SH-SY5Y (cell line): ENCODE data around the gene ARMC7.

Experiments used
- GATA2 ChIP-seq: IDR thresholded peaks from 2 replicates; pipeline ENCODE4 v1.6.1; 2011; ENCODE audit warnings: mild to moderate bottlenecking, low read depth, low read length
- GATA3 ChIP-seq: IDR thresholded peaks from 2 replicates; pipeline ENCODE4 v1.6.1; 2011; ENCODE audit warnings: low read depth, mild to moderate bottlenecking, low read length, moderate library complexity

ARMC7 gene

GRCh38 chr17:75109407-75110233 lies at the start of gene ARMC7:
Gene ARMC7 (plus strand): TSS chr17:75109969. CDS start chr17:75110289, 320 bp downstream.
- no peak for TF ChIP-seq GATA3
- no peak for TF ChIP-seq GATA2

DNA sequence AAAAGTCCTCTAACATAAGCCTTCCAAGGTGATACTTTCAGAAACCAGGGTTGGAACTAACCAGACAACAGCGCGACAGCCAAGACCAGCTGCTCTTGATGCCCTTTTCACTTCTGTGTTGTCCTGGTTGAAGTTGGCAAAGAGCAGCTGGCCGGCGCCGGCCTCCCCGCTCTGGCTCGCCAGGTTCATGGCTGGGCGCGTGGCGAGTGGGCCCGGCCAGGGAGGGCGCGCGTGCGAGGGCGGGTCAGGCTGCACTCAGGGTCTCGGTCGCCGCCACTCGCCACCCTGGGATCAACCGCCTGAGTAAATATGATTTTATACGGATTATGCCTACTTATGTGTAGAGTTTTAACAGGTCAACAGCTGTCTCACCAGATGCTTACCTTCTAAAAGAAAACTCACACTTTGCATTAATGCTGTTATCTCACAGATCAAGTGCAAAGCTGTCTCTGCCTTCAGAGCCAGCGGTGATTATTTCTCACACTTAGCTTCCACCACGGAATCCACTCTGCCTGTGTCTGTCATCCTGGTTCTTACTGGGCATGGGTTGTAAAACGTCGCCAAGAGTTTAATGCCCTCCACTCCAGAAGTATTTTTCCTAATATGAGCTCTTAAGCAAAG lies 49.2 kb upstream of the ARMC7 start:
- TF ChIP-seq GATA3 (no peak), GATA2 (no peak)

DNA sequence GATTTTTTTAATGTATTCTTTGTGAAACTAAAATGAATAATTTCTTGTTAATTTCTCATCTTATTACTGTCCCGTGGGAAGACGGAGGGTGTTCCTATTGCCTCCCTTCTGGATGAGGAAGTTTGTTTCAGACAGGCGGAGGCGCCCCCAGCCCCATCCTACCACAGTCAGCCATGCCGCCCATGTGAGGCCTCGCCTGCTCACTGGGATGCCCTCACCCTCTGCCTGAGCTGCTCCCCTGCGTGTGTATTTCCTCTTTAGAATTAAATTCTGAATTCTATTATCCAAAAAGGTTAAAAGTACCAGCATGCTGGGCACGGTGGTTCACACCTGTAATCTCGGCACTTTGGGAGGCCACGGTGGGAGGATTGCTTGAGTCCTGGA lies 48.7 kb upstream of the ARMC7 start:
- no peak for TF ChIP-seq GATA2
- no peak for TF ChIP-seq GATA3

- TF ChIP-seq GATA2 (no peak), GATA3 (no peak)
Observed at GRCh38 chr17:75061618-75062017, 48.2 kb upstream of the ARMC7 start.

DNA sequence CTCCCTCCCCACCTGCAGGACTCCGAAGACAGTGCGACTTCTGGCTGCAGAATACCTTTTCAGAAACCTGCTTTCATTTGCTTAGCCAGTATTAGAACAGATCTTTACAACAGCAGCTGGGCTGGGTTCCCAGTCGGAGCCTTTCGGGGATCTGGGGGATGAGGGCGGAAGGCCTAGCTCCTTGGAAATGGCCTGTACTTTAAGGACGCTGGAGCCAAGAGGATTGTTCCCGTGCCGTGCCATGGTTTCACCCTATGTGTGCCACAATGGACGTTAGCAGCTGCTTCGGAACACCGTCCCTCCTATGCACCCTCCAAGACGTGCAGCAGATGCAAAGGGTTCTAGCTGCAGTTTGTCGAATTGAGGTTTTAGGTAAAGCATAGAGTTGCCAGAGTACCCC lies 46.6 kb upstream of the ARMC7 start:
- TF ChIP-seq GATA2 (no peak), GATA3 (no peak)

GRCh38 chr17:75063626-75064025 lies 46.1 kb upstream of the ARMC7 start:
- TF ChIP-seq GATA2 (no peak), GATA3 (no peak)

DNA sequence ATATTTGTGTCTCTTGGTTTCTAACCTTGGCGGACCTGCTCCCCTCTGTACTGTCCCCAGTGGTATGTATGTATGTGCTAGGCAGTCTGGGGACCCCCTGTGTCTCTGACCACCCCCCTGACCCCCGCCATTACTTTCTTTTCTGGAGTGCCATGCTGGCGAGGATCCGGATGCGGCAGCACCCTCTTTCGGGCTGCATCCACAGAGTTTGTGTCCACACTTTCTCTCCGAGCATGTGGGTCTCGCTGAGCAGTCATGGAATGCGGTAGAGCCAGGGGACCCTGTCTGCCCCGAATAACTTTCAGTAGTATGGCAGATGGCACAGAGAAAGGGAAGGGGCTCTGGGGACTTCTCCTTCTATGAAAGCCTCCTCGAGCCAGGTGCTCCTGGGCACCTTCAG lies 45.7 kb upstream of the ARMC7 start:
- TF ChIP-seq GATA2 = no peak

- TF ChIP-seq GATA3 (no peak), GATA2 (no peak)
Observed at GRCh38 chr17:75064460-75064859, 45.3 kb upstream of the ARMC7 start.

DNA sequence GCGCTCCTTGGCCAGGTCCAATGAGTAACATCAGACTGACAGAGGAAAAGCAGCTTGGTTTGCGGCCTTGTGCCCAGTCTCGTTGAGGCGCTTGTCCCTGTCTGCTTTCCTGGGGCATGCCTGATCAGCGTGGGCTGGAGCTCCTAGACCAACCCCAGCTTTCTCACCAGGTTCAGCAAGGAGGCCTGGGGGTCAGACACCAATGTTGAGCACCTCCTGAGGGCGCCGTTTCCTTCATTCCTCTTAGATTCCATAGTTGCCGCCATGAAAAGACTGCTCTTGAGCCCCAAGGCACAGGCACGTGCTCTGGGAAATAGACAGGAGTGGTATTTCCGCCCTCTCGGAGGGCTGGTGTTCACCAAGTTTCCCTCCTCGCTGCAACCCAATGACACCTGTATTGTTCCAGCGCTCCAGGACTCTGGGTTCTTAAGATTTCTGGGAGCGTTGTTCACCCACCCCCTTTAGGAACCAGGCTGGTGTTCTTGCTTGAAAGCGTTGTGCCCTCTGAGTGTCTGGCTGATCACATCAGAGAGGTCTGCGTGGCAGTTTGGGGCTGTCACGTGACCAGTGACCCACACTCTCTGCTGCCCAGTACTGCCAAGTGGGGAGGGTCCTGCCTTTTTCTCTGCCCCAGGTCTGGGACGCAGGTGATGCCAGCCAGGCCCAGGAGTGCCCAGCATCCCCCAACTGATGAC lies 44.8 kb upstream of the ARMC7 start:
- TF ChIP-seq GATA3 (no peak), GATA2 (no peak)

DNA sequence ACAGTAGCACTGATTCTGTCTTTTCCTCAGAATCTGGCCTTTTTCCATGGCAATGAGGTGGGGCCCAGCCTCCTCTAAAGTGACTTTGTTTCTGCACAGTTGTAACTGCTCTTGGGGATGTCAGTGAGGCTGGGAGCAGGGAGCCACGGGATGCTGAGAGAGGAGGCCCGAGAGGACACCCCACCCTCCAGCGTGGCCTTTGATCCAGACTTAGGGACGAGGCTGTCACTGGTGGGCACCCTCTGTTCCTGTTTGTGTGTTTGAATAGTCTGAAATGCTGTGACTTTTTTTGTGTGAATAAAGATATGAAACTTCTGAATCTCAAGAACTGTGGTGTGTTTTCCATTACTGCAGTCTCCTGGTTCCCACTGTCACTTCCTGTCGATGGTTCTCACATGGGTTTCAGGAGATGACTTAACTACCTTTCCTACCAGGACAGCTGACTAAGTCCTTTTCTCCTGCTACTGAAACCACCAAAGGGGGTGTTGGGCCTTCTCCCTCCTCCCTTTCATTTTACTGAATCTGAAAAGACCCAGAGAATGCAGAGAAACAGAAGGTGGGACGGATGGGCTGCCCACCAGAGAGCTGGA lies 44.1 kb upstream of the ARMC7 start:
- no peak for TF ChIP-seq GATA3
- TF ChIP-seq GATA2 = no peak

DNA sequence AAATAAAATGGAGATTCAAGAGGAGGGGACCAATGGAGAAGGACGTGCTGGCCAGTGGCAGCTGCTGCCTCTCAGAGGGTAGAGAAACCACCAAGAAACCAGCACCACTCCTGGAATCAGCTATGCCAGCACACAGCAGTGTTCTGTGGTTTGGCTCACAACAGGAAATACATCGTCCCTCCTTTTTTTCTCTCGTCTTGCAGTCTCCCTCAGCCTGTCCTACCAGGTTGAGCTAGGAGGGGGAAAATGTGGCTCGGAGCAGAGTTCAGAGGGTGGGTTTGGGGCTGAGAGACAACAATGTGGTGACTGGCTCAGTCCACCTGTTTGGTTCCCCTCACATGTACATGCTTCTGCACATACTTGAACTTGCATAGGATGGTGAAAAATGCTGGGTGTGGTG lies 41.9 kb upstream of the ARMC7 start:
- no peak for TF ChIP-seq GATA2
- TF ChIP-seq GATA3 = no peak

- TF ChIP-seq GATA3 (no peak), GATA2 (no peak)
Observed at GRCh38 chr17:75068750-75069149, 41.0 kb upstream of the ARMC7 start.

- TF ChIP-seq GATA3 (no peak), GATA2 (peak; percentile 72)
Observed at GRCh38 chr17:75069783-75070182, 40.0 kb upstream of the ARMC7 start.

DNA sequence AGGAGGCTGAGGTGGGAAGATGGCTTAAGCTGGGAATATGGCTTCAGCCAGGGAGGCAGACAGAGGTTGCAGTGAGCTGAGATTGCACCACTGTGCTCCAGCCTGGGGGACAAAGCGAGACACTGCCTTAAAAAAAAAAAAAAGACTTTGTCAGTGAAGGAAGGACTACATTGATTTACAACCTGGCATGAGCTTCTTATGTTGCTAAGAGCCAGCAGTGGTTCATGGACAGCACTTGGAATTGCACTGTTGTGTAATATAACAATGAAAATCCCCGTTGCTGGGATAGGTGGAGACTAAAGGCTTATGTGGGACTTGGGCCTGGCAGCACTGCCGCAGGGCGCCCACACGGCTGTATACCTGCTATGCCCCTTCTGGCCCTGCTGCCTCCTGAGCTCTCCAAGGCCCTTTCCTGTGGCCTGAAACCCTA lies 36.1 kb upstream of the ARMC7 start:
- TF ChIP-seq GATA2 (no peak), GATA3 (no peak)

- no peak for TF ChIP-seq GATA2
- TF ChIP-seq GATA3 = no peak
Observed at GRCh38 chr17:75074532-75074931, 35.2 kb upstream of the ARMC7 start.

DNA sequence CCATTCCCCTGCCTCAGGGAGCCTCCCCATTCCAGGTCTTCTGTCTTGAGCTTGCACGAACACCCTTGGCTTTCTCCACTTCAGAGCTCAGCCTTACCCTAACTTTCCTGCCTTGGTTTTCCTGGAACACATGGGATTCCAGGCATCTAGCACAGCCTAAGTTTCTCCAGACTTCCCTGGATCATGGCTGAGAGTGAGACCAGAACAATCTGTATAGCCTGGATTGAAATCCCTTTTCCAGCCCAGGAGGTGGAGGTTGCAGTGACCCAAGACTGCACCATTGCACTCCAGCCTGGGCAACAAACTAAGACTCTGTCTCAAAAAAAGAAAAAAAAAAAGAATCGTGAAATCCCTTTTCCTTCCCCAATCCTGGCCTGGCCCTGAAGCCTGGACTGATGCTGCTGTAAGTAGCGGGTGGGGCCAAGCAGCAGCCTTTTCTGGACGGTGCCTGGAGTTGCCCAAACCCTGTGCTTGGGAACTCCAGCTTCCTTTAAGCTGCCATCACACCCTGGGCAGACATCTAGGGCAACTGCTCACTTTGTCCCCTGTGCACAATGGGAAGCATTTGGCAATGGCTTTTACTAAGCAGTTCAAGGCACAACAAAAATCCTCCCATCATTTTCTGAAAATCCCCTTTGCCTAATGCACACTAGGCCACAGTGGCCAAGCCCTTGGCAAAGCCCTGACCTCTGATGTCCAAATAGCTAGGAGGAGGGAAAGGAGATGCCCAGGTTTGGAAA lies 34.0 kb upstream of the ARMC7 start:
- TF ChIP-seq GATA3 (no peak), GATA2 (no peak)
